Vagina (tissue), 2 donors: ENCODE data around the gene YAE1. TPM values are rescaled to one million over a fixed set of nuclear protein-coding genes. Genes with fewer than 3 reads are reported as not detected.

Experiments
- DNase-seq, 2 donors: peaks; one replicate each; pipeline ENCODE4 v3.0.0-alpha.2; 2017; ENCODE audit errors: extremely low spot score in 2 of 2
- H3K27ac ChIP-seq: fragments of 200-600 bp; sonication (generic); one replicate; pipeline ENCODE4 v1.5.1; 2019
- H3K27me3 ChIP-seq: fragments of 200-600 bp; sonication (generic); one replicate; pipeline ENCODE4 v1.5.1; 2019
- H3K36me3 ChIP-seq, 2 donors: fragments of 200-600 bp; sonication (generic); one replicate each; pipeline ENCODE4 v1.5.1; 2017 to 2019
- H3K4me1 ChIP-seq: fragments of 200-600 bp; sonication (generic); one replicate; pipeline ENCODE4 v1.5.1; 2019
- H3K4me3 ChIP-seq, 2 donors: fragments of 200-600 bp; sonication (generic); 1 replicate in 1 of 2; 2 replicates in 1 of 2; pipeline ENCODE4 v1.5.1; 2016 to 2019
- H3K9me3 ChIP-seq: fragments of 200-600 bp; sonication (generic); one replicate; pipeline ENCODE4 v1.5.1; 2019
- POLR2A ChIP-seq, 2 donors: fragments of 450-650 bp; IDR thresholded peaks; one replicate each; pipeline ENCODE4 v1.6.1; 2017; ENCODE audit warnings: antibody characterized with exemption in 2 of 2, mild to moderate bottlenecking in 2 of 2, moderate library complexity in 2 of 2
- POLR2AphosphoS5 ChIP-seq, 2 donors: sonication (generic); formaldehyde crosslinking; IDR thresholded peaks; one replicate each; pipeline ENCODE4 v1.9.0; 2017; ENCODE audit warnings: antibody characterized with exemption in 2 of 2, mild to moderate bottlenecking in 2 of 2, low read depth in 1 of 2; ENCODE audit not compliant: insufficient read depth in 1 of 2
- intact Hi-C: fragments of 100-400 bp; cut with DNase I; formaldehyde crosslinking; loops from one replicate; pipeline ENCODE4 v1.15.1; 2023
- total RNA-seq: library from RNA; depleted of rRNA; stranded (reverse); fragments of >200 nt; gene quantifications from one replicate; pipeline ENCODE4 v1.2.3, GENCODE V29; 2016
- TF ChIP-seq, protein P1 (sequence below), 3 experiments: fragments of 450-650 bp in 2 of 3; fragments of 200-600 bp in 1 of 3; sonication (generic) in 1 of 3; IDR thresholded peaks; one replicate each; pipeline ENCODE4 v1.5.1; 2017 to 2019; ENCODE audit warnings: antibody characterized with exemption in 3 of 3, mild to moderate bottlenecking in 2 of 3, moderate library complexity in 2 of 3

YAE1 gene
- total RNA-seq, 1 donor from 2014 or later: 5.6 TPM

DNA sequence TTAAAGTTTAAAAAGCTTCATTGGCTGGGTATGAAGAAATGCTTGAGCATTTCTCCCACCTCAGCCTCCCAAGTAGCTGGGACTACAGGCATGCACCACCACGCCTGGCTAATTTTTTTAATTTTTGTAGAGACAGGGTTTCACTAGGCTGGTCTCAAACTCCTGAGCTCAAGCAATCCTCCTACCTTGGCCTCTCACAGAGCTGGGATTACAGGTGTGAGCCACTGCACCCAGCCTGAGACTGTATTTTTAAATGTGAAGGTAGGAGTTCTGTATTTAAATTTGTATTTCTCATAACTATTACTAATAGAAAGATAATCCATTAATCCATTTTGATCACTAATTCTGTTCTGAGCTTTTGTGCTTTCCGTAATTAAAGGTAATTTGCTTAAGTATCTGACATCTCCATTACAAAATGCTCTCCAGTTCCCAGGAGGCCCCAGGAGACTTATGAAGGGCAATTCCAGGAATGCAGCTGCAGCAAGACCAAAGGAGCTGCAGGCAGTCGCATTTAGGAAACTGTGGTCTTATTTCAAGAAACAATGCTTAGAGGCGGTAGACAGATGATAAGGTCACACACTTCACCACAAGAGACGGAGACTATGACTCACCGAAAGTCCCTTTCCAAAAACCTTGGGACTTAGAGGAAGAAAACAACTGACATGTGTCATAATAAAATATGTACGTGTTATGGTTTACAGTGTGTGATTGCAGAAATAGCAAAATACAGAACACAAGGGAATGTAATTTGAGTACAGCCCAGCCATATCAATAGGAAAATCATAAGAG lies 23.3 kb downstream of the YAE1 start:
- H3K9me3 ChIP-seq: no peaks in the 10 kb centered on the region
- intact Hi-C loops: no loop called here
- no peaks in the 10 kb centered on the region for H3K27me3 ChIP-seq
- H3K4me1 ChIP-seq: peaks cover 7% of the 10 kb centered on the region
- H3K36me3 ChIP-seq: no peaks in the 10 kb centered on the region
- no peak for DNase-seq
- no peak overlapping the region for H3K27ac ChIP-seq
- no peak overlapping the region for H3K4me3 ChIP-seq
- TF ChIP-seq POLR2AphosphoS5 (IDR thresholded peaks at IDR 0.05; ENCODE audit: insufficient read depth in 1 of 2, low read depth in 1 of 2) (peak in 1 of 2 donors; percentile 54), POLR2A (IDR thresholded peaks at IDR 0.05) (no peak)

DNA sequence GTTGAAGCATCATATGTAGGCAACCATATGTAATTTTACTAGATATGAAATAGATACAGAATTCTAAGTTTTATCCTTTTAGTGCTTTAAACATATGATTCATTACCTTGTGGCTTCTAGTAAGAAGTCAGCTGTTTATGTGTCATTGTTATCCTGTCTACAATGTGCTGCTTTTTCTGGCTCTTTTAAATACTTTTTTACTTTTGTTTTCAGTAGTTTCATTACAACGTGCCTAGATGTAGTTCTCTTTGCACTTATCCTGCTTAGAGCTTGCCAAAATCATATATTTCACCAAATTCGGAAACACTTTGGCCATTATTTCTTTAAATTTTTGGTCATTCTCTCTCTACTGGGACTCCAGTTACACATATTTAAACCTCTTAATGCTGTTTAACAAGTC lies 26.4 kb downstream of the YAE1 start:
- Histone ChIP-seq H3K4me3 (no peak overlapping the region), H3K27me3 (no peaks in the 10 kb centered on the region), H3K9me3 (no peaks in the 10 kb centered on the region), H3K27ac (peak overlapping the region; percentile 6), H3K36me3 (no peaks in the 10 kb centered on the region), H3K4me1 (peaks cover 7% of the 10 kb centered on the region)
- intact Hi-C loops: no loop called here
- TF ChIP-seq POLR2A (IDR thresholded peaks at IDR 0.05) (no peak), POLR2AphosphoS5 (IDR thresholded peaks at IDR 0.05; ENCODE audit: insufficient read depth in 1 of 2, low read depth in 1 of 2) (peak in 1 of 2 donors; percentile 60)
- TF ChIP-seq, protein P1, sequence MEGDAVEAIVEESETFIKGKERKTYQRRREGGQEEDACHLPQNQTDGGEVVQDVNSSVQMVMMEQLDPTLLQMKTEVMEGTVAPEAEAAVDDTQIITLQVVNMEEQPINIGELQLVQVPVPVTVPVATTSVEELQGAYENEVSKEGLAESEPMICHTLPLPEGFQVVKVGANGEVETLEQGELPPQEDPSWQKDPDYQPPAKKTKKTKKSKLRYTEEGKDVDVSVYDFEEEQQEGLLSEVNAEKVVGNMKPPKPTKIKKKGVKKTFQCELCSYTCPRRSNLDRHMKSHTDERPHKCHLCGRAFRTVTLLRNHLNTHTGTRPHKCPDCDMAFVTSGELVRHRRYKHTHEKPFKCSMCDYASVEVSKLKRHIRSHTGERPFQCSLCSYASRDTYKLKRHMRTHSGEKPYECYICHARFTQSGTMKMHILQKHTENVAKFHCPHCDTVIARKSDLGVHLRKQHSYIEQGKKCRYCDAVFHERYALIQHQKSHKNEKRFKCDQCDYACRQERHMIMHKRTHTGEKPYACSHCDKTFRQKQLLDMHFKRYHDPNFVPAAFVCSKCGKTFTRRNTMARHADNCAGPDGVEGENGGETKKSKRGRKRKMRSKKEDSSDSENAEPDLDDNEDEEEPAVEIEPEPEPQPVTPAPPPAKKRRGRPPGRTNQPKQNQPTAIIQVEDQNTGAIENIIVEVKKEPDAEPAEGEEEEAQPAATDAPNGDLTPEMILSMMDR (IDR thresholded peaks at IDR 0.05): no peak
- no peak for DNase-seq

DNA sequence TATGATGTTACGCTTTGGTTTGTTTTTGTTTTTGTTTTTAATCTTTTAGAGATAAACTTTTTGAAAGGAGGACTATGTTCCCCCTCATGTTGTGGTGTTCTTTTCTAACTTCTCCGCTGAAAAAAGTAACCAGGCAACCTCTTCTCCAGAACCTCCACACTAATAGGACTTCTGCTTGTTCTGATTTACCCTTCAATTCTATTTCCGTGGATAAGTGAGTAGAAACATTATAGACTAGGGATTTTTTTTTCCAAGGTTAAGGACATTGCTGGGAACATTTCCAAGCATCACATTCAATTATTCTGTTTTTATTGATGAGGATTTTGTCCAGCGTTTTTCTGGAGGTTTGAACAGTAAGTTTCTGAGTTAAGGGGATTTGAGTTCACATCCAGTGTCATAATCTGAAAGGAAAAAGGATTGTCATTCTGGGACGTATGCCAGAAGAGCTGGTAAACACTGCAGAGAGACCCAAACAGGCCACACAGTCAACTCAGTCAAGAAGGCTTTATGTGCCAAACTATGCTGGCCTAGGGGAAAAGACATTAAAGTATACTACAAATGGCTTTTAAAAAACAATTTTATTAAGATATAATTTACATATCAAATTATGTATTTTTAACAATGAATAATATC lies 28.9 kb downstream of the YAE1 start:
- DNase-seq: no peak
- no peaks in the 10 kb centered on the region for H3K9me3 ChIP-seq
- H3K4me1 ChIP-seq: no peaks in the 10 kb centered on the region
- H3K27me3 ChIP-seq: no peaks in the 10 kb centered on the region
- no peaks in the 10 kb centered on the region for H3K36me3 ChIP-seq
- H3K27ac ChIP-seq: no peak overlapping the region
- H3K4me3 ChIP-seq: no peak overlapping the region
- TF ChIP-seq, protein P1 (IDR thresholded peaks at IDR 0.05): no peak
- TF ChIP-seq POLR2A (IDR thresholded peaks at IDR 0.05) (no peak), POLR2AphosphoS5 (IDR thresholded peaks at IDR 0.05; ENCODE audit: insufficient read depth in 1 of 2, low read depth in 1 of 2) (no peak)
- intact Hi-C loops: no loop called here

DNA sequence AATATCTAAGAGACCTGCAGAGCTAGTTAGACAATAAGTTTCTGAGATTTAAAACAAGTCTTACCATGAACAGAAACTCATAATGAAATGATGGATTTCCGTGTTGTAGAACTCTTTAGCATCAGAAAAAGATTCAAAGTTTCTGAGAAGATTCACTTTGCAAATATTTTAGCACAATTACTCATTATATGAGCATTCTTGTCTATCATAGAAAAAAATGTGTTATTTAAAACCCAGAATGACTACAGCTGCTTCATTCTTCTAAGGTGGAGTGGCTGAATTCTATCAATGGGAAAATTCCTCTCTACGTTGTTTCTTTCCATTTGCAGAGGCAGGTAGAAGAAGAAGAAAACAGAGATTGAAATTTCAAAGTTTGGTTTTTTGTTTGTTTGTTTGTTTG lies 36.1 kb downstream of the YAE1 start:
- Histone ChIP-seq H3K4me3 (no peak overlapping the region), H3K4me1 (no peaks in the 10 kb centered on the region), H3K27me3 (no peaks in the 10 kb centered on the region), H3K9me3 (no peaks in the 10 kb centered on the region), H3K36me3 (no peaks in the 10 kb centered on the region), H3K27ac (no peak overlapping the region)
- DNase-seq: no peak
- TF ChIP-seq, protein P1 (IDR thresholded peaks at IDR 0.05): no peak
- TF ChIP-seq POLR2A (IDR thresholded peaks at IDR 0.05) (no peak), POLR2AphosphoS5 (IDR thresholded peaks at IDR 0.05; ENCODE audit: insufficient read depth in 1 of 2, low read depth in 1 of 2) (no peak)
- intact Hi-C loops: no loop called here

DNA sequence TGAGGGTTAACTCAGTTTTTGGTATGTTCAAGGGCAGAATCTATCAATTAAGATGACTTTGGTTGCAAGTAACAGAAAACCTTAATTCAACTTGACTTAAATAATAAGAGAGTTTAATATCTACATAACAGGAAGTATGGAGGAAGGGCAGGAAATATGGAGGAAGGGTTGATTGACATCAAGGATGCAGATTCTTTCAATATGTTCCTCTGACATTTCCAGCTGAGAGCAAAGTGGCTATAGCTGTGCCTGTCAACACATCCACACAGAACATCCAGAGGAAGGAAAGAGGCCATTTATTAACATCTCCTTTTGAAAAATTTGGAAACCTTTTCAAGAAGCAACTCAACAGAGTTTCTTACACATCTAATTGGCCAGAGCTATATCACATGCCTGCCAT lies 37.7 kb downstream of the YAE1 start:
- no peak for TF ChIP-seq POLR2AphosphoS5 (IDR thresholded peaks at IDR 0.05; ENCODE audit: insufficient read depth in 1 of 2, low read depth in 1 of 2)
- no peak for TF ChIP-seq POLR2A (IDR thresholded peaks at IDR 0.05)
- TF ChIP-seq, protein P1 (IDR thresholded peaks at IDR 0.05): no peak
- H3K4me1 ChIP-seq: peaks cover 1% of the 10 kb centered on the region
- no peaks in the 10 kb centered on the region for H3K9me3 ChIP-seq
- no peaks in the 10 kb centered on the region for H3K36me3 ChIP-seq
- H3K27me3 ChIP-seq: no peaks in the 10 kb centered on the region
- intact Hi-C loops: no loop called here
- no peak for DNase-seq
- no peak overlapping the region for H3K4me3 ChIP-seq
- H3K27ac ChIP-seq: no peak overlapping the region
